ENCODE measurements around the gene LRRC4C. TPM values are rescaled to one million over a fixed set of nuclear protein-coding genes. Genes with fewer than 3 reads are reported as not detected.
A peak's percentile ranks its signal among the peaks of the same experiment; 100 is the strongest.

Gene LRRC4C
- total RNA-seq, 6 donors from 2014 or later: 0.37 to 1.2 (median 1.0) TPM; not detected in 2

- DNase-seq: no peak
- TF ChIP-seq CTCF (IDR thresholded peaks at IDR 0.05) (no peak), EP300 (IDR thresholded peaks at IDR 0.05) (no peak), POLR2A (IDR thresholded peaks at IDR 0.05) (no peak), POLR2AphosphoS5 (IDR thresholded peaks at IDR 0.05) (no peak)
Observed at GRCh38 chr11:41206388-41206787, 253.1 kb downstream of the LRRC4C start.

DNA sequence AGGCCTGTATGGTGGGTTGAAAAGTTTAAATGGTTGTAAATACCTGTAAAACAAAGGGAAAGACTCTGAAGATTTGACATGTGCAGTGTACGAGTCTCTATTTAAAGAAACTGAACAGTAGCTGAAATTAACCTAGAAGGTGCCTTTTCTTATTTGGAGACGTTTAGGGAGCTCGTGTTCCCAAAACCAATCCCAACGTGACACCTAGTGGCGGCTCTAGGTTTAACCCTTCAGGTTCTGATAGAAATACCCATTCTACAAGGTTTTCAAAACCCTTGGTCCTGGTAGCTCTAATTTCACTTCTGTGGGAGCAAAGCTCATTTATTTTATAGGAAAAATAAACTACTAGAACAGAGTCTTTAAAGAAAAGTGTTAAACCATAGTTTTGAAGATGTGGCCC, 258.3 kb downstream of the LRRC4C start:
- Histone ChIP-seq H3K9me3 (no peaks in the 10 kb centered on the region), H3K27me3 (no peaks in the 10 kb centered on the region), H3K4me1 (no peaks in the 10 kb centered on the region), H3K27ac (no peak overlapping the region), H3K4me3 (no peak overlapping the region), H3K36me3 (no peaks in the 10 kb centered on the region)
- TF ChIP-seq CTCF (IDR thresholded peaks at IDR 0.05): peak in 1 of 6 experiments; percentile 12
- TF ChIP-seq EP300 (IDR thresholded peaks at IDR 0.05): no peak
- ATAC-seq (ENCODE audit: low FRiP score in 2 of 2): no peak
- no peak for DNase-seq
- WGBS, 2 donors: 1 to 7% methylated on average over 5 of the region's 5 CpGs

More at GRCh38 chr11:41206388-41206787, 253.1 kb downstream of the LRRC4C start:
- Histone ChIP-seq H3K27me3 (no peaks in the 10 kb centered on the region), H3K27ac (no peak overlapping the region), H3K4me1 (no peaks in the 10 kb centered on the region), H3K4me3 (no peak overlapping the region), H3K36me3 (no peaks in the 10 kb centered on the region), H3K9me3 (no peaks in the 10 kb centered on the region)
- no peak for ATAC-seq (ENCODE audit: low FRiP score in 2 of 2)

- 63 to 68% methylated on average over 14 of the region's 14 CpGs for WGBS, 2 donors
- no peak overlapping the region for H3K27ac ChIP-seq
- H3K36me3 ChIP-seq: no peaks in the 10 kb centered on the region
- H3K4me3 ChIP-seq: no peak overlapping the region
- no peaks in the 10 kb centered on the region for H3K27me3 ChIP-seq
- ATAC-seq (ENCODE audit: low FRiP score in 2 of 2) (no peak), DNase-seq (no peak)
- no peaks in the 10 kb centered on the region for H3K4me1 ChIP-seq
- H3K9me3 ChIP-seq: peaks cover 0 to 5% (median 3%) of the 10 kb centered on the region in 4 donors
- TF ChIP-seq EP300 (IDR thresholded peaks at IDR 0.05) (no peak), CTCF (IDR thresholded peaks at IDR 0.05) (no peak), POLR2AphosphoS5 (IDR thresholded peaks at IDR 0.05) (no peak), POLR2A (IDR thresholded peaks at IDR 0.05) (no peak)
Observed at GRCh38 chr11:41190437-41191082, 268.9 kb downstream of the LRRC4C start.

- Histone ChIP-seq H3K27ac (no peak overlapping the region), H3K36me3 (no peaks in the 10 kb centered on the region), H3K4me1 (no peaks in the 10 kb centered on the region), H3K4me3 (no peak overlapping the region), H3K9me3 (peaks cover 0 to 5% (median 3%) of the 10 kb centered on the region in 4 donors), H3K27me3 (no peaks in the 10 kb centered on the region)
- DNase-seq (no peak), ATAC-seq (ENCODE audit: low FRiP score in 2 of 2) (no peak)
- 58 to 62% methylated on average over 4 of the region's 4 CpGs for WGBS, 2 donors
- TF ChIP-seq POLR2AphosphoS5 (IDR thresholded peaks at IDR 0.05) (no peak), POLR2A (IDR thresholded peaks at IDR 0.05) (no peak)
Observed at GRCh38 chr11:41189701-41190436, 269.6 kb downstream of the LRRC4C start.

- no peak for ATAC-seq (ENCODE audit: low FRiP score in 2 of 2)
- Histone ChIP-seq H3K9me3 (no peaks in the 10 kb centered on the region), H3K4me1 (no peaks in the 10 kb centered on the region), H3K4me3 (no peak overlapping the region), H3K27ac (no peak overlapping the region), H3K36me3 (no peaks in the 10 kb centered on the region), H3K27me3 (no peaks in the 10 kb centered on the region)
- no peak for TF ChIP-seq EP300 (IDR thresholded peaks at IDR 0.05)
- no peak for TF ChIP-seq POLR2AphosphoS5 (IDR thresholded peaks at IDR 0.05)
- TF ChIP-seq CTCF (IDR thresholded peaks at IDR 0.05): no peak
- TF ChIP-seq POLR2A (IDR thresholded peaks at IDR 0.05): no peak
- 86 to 87% methylated on average over 4 of the region's 4 CpGs for WGBS, 2 donors
- DNase-seq: no peak
Observed at GRCh38 chr11:41177791-41178190, 281.7 kb downstream of the LRRC4C start.
